K562 (cell line): Measurements from ENCODE around the gene TAF5L. TPM values are rescaled to one million over a fixed set of nuclear protein-coding genes. Genes with fewer than 3 reads are reported as not detected.

ENCODE experiments used
- ATAC-seq: fragments of 200-7000 bp; cut with Tn5 transposase; 3 replicates; pipeline ENCODE4 v1.9.1; 2020; ENCODE audit warnings: moderate library complexity
- BruUV-seq: library from RNA; stranded (reverse); fragments of 400-500 nt; replicated peaks from 2 replicates; lab custom pipeline; 2021; lab: Mats Ljungman, UMichigan
- CTCF ChIA-PET: fragments of 300-600 bp; formaldehyde crosslinking; extraction: SDS; loops from one replicate; lab custom pipeline; 2021; ENCODE audit warnings: low intra/inter-chr PET ratio; lab: Yijun Ruan, JAX
- POLR2A ChIA-PET: fragments of 300-600, 350-650 bp; sonication (Branson Sonifier 250); formaldehyde crosslinking; extraction: SDS; loops from one replicate; lab custom pipeline; 2021; ENCODE audit warnings: antibody characterized with exemption, inconsistent platforms; lab: Yijun Ruan, JAX
- DNase-seq, 4 experiments: peaks; one replicate each; pipeline versions ENCODE4 v3.0.0 to v3.0.0-alpha.2; 2011 to 2018; ENCODE audit warnings: low spot score in 3 of 4, mixed read lengths in 3 of 4; ENCODE audit errors: extremely low read depth in 1 of 4
- FAIRE-seq: peaks from 2 replicates; lab custom pipeline; 2011; peaks lifted over from hg19 to GRCh38; lab: Jason Lieb, UNC
- H2AFZ ChIP-seq: 2 replicates; pipeline ENCODE4 v1.6.0; 2011; ENCODE audit warnings: low read depth, low read length, control low read depth, inconsistent platforms
- H3K27ac ChIP-seq: fragments of 200-600 bp; 3 replicates; pipeline ENCODE4 v1.8.0; 2011; ENCODE audit warnings: low read depth, mild to moderate bottlenecking, control low read depth, inconsistent platforms, low read length, moderate library complexity, mixed read lengths; ENCODE audit errors: extremely low read depth
- H3K27me3 ChIP-seq, 2 experiments: fragments of 300-600 bp in 1 of 2; 2 replicates in 1 of 2; 3 replicates in 1 of 2; pipeline versions ENCODE4 v1.6.0 to v1.8.0; 2011; ENCODE audit warnings: inconsistent platforms in 2 of 2, low read length in 2 of 2, mild to moderate bottlenecking in 1 of 2, mixed read lengths in 1 of 2, moderate library complexity in 1 of 2; ENCODE audit not compliant: control insufficient read depth in 2 of 2, insufficient read depth in 2 of 2
- H3K36me3 ChIP-seq: fragments of 300-600 bp; 3 replicates; pipeline ENCODE4 v1.8.0; 2011; ENCODE audit warnings: mild to moderate bottlenecking, low read length, inconsistent platforms; ENCODE audit not compliant: control insufficient read depth, insufficient read depth
- H3K4me1 ChIP-seq, 2 experiments: fragments of 200-600 bp in 1 of 2; replicated peaks in 1 of 2; 2 replicates in 1 of 2; 3 replicates in 1 of 2; pipeline versions ENCODE4 v1.5.1 to v1.8.0; 2011; ENCODE audit warnings: inconsistent platforms in 2 of 2, low read length in 2 of 2, mild to moderate bottlenecking in 1 of 2, mixed read lengths in 1 of 2, moderate library complexity in 1 of 2; ENCODE audit not compliant: control insufficient read depth in 2 of 2, insufficient read depth in 2 of 2
- H3K4me2 ChIP-seq: 2 replicates; pipeline ENCODE4 v1.6.1; 2011; ENCODE audit warnings: low read length, control low read depth, inconsistent platforms, mixed read lengths; ENCODE audit not compliant: insufficient read depth
- H3K4me3 ChIP-seq: fragments of 200-600 bp; sonication (generic), shearing (Covaris generic); 2 replicates; pipeline ENCODE4 v1.5.1; 2016; ENCODE audit warnings: control low read depth, inconsistent platforms
- H3K79me2 ChIP-seq: fragments of 200-600 bp; 3 replicates; pipeline ENCODE4 v1.8.0; 2011; ENCODE audit warnings: low read length, inconsistent platforms; ENCODE audit not compliant: control insufficient read depth, insufficient read depth
- H3K9ac ChIP-seq, 2 experiments: 2 replicates each; pipeline versions ENCODE4 v1.6.0 to v1.6.1; 2011; ENCODE audit warnings: low read depth in 2 of 2, low read length in 2 of 2, control low read depth in 1 of 2, inconsistent platforms in 1 of 2, mild to moderate bottlenecking in 1 of 2, mixed read lengths in 1 of 2; ENCODE audit not compliant: insufficient read depth in 1 of 2
- H3K9me1 ChIP-seq: one replicate; pipeline ENCODE4 v1.6.0; 2011; ENCODE audit warnings: inconsistent platforms, mild to moderate bottlenecking, low read length, moderate library complexity; ENCODE audit not compliant: control insufficient read depth, insufficient read depth
- H3K9me3 ChIP-seq: replicated peaks from 2 replicates; pipeline ENCODE4 v1.5.1; 2011; ENCODE audit warnings: low read depth, low read length, inconsistent platforms; ENCODE audit not compliant: control insufficient read depth, insufficient read depth
- H4K20me1 ChIP-seq: replicated peaks from 2 replicates; pipeline ENCODE4 v1.6.1; 2011; ENCODE audit warnings: low read length, inconsistent platforms, mixed read lengths; ENCODE audit not compliant: control insufficient read depth, insufficient read depth
- CBFA2T2 ChIP-seq: fragments of 450-650 bp; conservative IDR thresholded peaks from 2 replicates; pipeline ENCODE4 v1.6.1; 2017; ENCODE audit warnings: mild to moderate bottlenecking
- CHD7 ChIP-seq: fragments of 200-600 bp; sonication (generic); IDR thresholded peaks from one replicate; pipeline ENCODE4 v1.6.1; 2012; ENCODE audit warnings: mild to moderate bottlenecking, low read depth, low read length, inconsistent platforms
- EP400 ChIP-seq: fragments of 450-650 bp; IDR thresholded peaks from 2 replicates; pipeline ENCODE4 v1.6.1; 2017; ENCODE audit warnings: antibody characterized with exemption, mild to moderate bottlenecking, moderate library complexity
- FOXK2 ChIP-seq, 2 experiments: fragments of 450-650 bp; IDR thresholded peaks in 1 of 2; conservative IDR thresholded peaks in 1 of 2; 2 replicates each; pipeline ENCODE4 v1.6.1; 2016; ENCODE audit warnings: low read depth in 2 of 2, mild to moderate bottlenecking in 1 of 2
- HEY1 ChIP-seq: fragments of 250-450 bp; sonication (Bioruptor Pico); IDR thresholded peaks from 2 replicates; pipeline ENCODE4 v1.5.0; 2020; ENCODE audit warnings: mild to moderate bottlenecking, moderate library complexity, borderline replicate concordance
- HSF4 ChIP-seq: fragments of 250-450 bp; sonication (Bioruptor Pico); IDR thresholded peaks from 2 replicates; pipeline ENCODE4 v2.1.2; 2022; ENCODE audit warnings: mild to moderate bottlenecking, moderate library complexity, borderline replicate concordance
- ILF3 ChIP-seq: fragments of 450-650 bp; IDR thresholded peaks from 2 replicates; pipeline ENCODE4 v1.6.1; 2018; ENCODE audit warnings: antibody characterized with exemption, mild to moderate bottlenecking, moderate library complexity, borderline replicate concordance
- STAG1 ChIP-seq: sonication (generic); formaldehyde crosslinking; IDR thresholded peaks from 2 replicates; pipeline ENCODE4 v1.5.0; 2020; ENCODE audit warnings: missing genetic modification reagents, borderline replicate concordance
- TCF3 ChIP-seq: sonication (generic); formaldehyde crosslinking; IDR thresholded peaks from 2 replicates; pipeline ENCODE4 v1.4.0; 2020; ENCODE audit warnings: mild to moderate bottlenecking, missing genetic modification reagents
- ZNF3 ChIP-seq: fragments of 250-450 bp; sonication (Bioruptor Pico); IDR thresholded peaks from 2 replicates; pipeline ENCODE4 v1.5.0; 2021; ENCODE audit warnings: mild to moderate bottlenecking, moderate library complexity
- WGBS: fragments of 100-300 bp; shearing (Covaris generic); methylation state at CpG from one replicate; pipeline ENCODE4 v1.1.6; 2016; ENCODE audit warnings: low coverage, mixed read lengths; ENCODE audit not compliant: insufficient coverage; ENCODE audit errors: missing lambda C conversion rate; 5-methylcytosine and 5-hydroxymethylcytosine counted together
- in situ Hi-C: fragments of 300-500 bp; cut with MboI; formaldehyde crosslinking; loops from 4 replicates; pipeline ENCODE4 v1.15.0; 2018; ENCODE audit warnings: inconsistent platforms, mixed read lengths
- intact Hi-C: fragments of 100-400 bp; cut with micrococcal nuclease; formaldehyde crosslinking; loops from 2 replicates; pipeline ENCODE4 v1.14.2; 2022
- polyA plus RNA-seq, 8 experiments: library from polyadenylated mRNA; depleted of rRNA in 4 of 8; stranded (reverse) in 5 of 8; unstranded in 3 of 8; fragments of >200 nt; fragmentation: Nextera tagmentation in 2 of 8; fragmentation: Illumina TruSeq in 1 of 8; extraction: Ambion mirVana in 2 of 8; extraction: Trizol in 1 of 8; gene quantifications; 2 replicates each; pipeline versions ENCODE4 v1.2.1 to v1.2.3, GENCODE V29; 2011 to 2014; ENCODE audit warnings: inconsistent platforms in 1 of 8, missing spikeins in 1 of 8
- total RNA-seq, 7 experiments: library from RNA; depleted of rRNA in 6 of 7; stranded (reverse); fragments of >200 nt in 6 of 7; fragmentation: Illumina TruSeq in 2 of 7; extraction: Trizol in 2 of 7; gene quantifications; 2 replicates each; pipeline versions ENCODE4 v1.2.1 to v1.2.3, GENCODE V29; 2011 to 2021; ENCODE audit warnings: low replicate concordance in 1 of 7

The TAF5L gene
- total and polyA plus RNA-seq, 9 of the 15 experiments (the other 6 are each of a cell fraction or from before 2014, with no cell fraction given) = 2.2 to 34.2 (median 23.3) TPM

DNA sequence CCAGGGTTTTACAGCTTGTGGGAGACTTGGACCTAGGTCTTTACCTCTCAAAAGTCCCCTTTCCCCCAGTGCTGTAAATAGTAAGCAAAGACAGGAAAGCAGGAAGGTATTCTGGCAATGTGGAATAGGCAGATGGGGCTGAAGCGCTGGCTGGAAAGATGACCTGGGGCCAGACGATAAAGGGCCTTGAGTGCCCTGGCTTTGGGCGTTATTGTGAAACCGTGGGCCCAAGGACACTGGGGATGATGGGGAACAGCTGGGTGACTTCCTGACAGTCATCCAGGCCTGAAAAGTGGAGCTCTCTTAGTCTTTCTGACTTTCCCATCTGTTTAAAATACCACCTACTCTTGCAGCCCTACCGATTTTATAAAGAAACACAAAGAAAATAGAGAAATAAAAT lies 16.5 kb upstream of the TAF5L start (continued):
- TF ChIP-seq TCF3 (CRISPR knock-in tag) (no peak), HSF4 (CRISPR knock-in tag) (no peak), ZNF3 (CRISPR knock-in tag) (no peak), HEY1 (CRISPR knock-in tag) (no peak), STAG1 (no peak), EP400 (no peak)
- TF ChIP-seq, all 486 proteins: peak for 0

DNA sequence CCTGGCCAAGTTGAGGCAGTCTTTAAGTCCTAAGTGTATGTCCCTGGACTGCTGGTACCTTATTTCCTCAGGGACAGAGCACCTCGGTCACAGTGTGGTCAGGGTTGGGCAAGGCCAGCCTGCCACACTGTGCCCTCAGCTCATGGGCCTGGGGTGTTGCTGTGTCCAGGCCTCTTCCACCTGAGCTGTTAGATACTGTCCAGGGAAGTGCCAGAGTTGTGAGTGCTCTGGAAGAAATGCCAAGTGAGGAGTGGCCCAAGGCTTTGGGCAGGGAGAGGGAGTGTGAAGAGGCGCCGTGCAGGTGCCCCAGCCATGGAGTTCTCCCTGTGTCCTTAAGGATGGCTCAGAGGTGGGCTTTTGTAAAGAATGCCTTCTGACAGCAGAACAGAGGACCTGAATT lies 15.4 kb upstream of the TAF5L start:
- ATAC-seq (no peak), FAIRE-seq (no peak), DNase-seq (no peak)
- POLR2A ChIA-PET = no interaction called here
- no peaks in the 10 kb centered on the region for H3K9me3 ChIP-seq
- 98% methylated on average over 3 of the region's 3 CpGs for WGBS
- H3K4me3 ChIP-seq = no peak overlapping the region
- H2AFZ ChIP-seq = no peak overlapping the region
- H3K4me1 ChIP-seq = no peaks in the 10 kb centered on the region
- in situ Hi-C loops = no loop called here
- H3K27ac ChIP-seq = no peak overlapping the region
- no peaks in the 10 kb centered on the region for H3K27me3 ChIP-seq
- peaks cover 25% of the 10 kb centered on the region; the same call in 1 of the 2 replicates for H4K20me1 ChIP-seq
- H3K9me1 ChIP-seq = no peaks in the 10 kb centered on the region
- intact Hi-C loops = no loop called here
- peaks cover 91% of the 10 kb centered on the region for H3K36me3 ChIP-seq
- H3K4me2 ChIP-seq = no peak overlapping the region
- CTCF ChIA-PET = no interaction called here
- peaks cover 60% of the 10 kb centered on the region for H3K79me2 ChIP-seq
- peak overlapping the region in 1 of 2 experiments; percentile 76; a peak in 2 of 4 replicates for H3K9ac ChIP-seq
- no TSS peak for BruUV-seq
- no peak for TF ChIP-seq FOXK2 (conservative IDR thresholded peaks at IDR 0.05 in 1 of 2, IDR thresholded peaks at IDR 0.05 in 1 of 2; ENCODE audit: low read depth in 2 of 2)
- no peak for TF ChIP-seq CBFA2T2
- no peak for TF ChIP-seq ILF3
- TF ChIP-seq CHD7 = no peak
